K562 (cell line): ENCODE data around the gene MCTS1. TPM values are rescaled to one million over a fixed set of nuclear protein-coding genes. Genes with fewer than 3 reads are reported as not detected.

Source experiments
- ATAC-seq: fragments of 200-7000 bp; cut with Tn5 transposase; 3 replicates; pipeline ENCODE4 v1.9.1; 2020; ENCODE audit warnings: moderate library complexity
- BruUV-seq: library from RNA; stranded (reverse); fragments of 400-500 nt; replicated peaks from 2 replicates; lab custom pipeline; 2021; lab: Mats Ljungman, UMichigan
- CTCF ChIA-PET: fragments of 300-600 bp; formaldehyde crosslinking; extraction: SDS; loops from one replicate; lab custom pipeline; 2021; ENCODE audit warnings: low intra/inter-chr PET ratio; lab: Yijun Ruan, JAX
- POLR2A ChIA-PET: fragments of 300-600, 350-650 bp; sonication (Branson Sonifier 250); formaldehyde crosslinking; extraction: SDS; loops from one replicate; lab custom pipeline; 2021; ENCODE audit warnings: antibody characterized with exemption, inconsistent platforms; lab: Yijun Ruan, JAX
- DNase-seq, 4 experiments: peaks; one replicate each; pipeline versions ENCODE4 v3.0.0 to v3.0.0-alpha.2; 2011 to 2018; ENCODE audit warnings: low spot score in 3 of 4, mixed read lengths in 3 of 4; ENCODE audit errors: extremely low read depth in 1 of 4
- FAIRE-seq: peaks from 2 replicates; lab custom pipeline; 2011; peaks lifted over from hg19 to GRCh38; lab: Jason Lieb, UNC
- H2AFZ ChIP-seq: 2 replicates; pipeline ENCODE4 v1.6.0; 2011; ENCODE audit warnings: low read depth, low read length, control low read depth, inconsistent platforms
- H3K27ac ChIP-seq: fragments of 200-600 bp; 3 replicates; pipeline ENCODE4 v1.8.0; 2011; ENCODE audit warnings: low read depth, mild to moderate bottlenecking, control low read depth, inconsistent platforms, low read length, moderate library complexity, mixed read lengths; ENCODE audit errors: extremely low read depth
- H3K27me3 ChIP-seq, 2 experiments: fragments of 300-600 bp in 1 of 2; 2 replicates in 1 of 2; 3 replicates in 1 of 2; pipeline versions ENCODE4 v1.6.0 to v1.8.0; 2011; ENCODE audit warnings: inconsistent platforms in 2 of 2, low read length in 2 of 2, mild to moderate bottlenecking in 1 of 2, mixed read lengths in 1 of 2, moderate library complexity in 1 of 2; ENCODE audit not compliant: control insufficient read depth in 2 of 2, insufficient read depth in 2 of 2
- H3K36me3 ChIP-seq: fragments of 300-600 bp; 3 replicates; pipeline ENCODE4 v1.8.0; 2011; ENCODE audit warnings: mild to moderate bottlenecking, low read length, inconsistent platforms; ENCODE audit not compliant: control insufficient read depth, insufficient read depth
- H3K4me1 ChIP-seq, 2 experiments: fragments of 200-600 bp in 1 of 2; replicated peaks in 1 of 2; 2 replicates in 1 of 2; 3 replicates in 1 of 2; pipeline versions ENCODE4 v1.5.1 to v1.8.0; 2011; ENCODE audit warnings: inconsistent platforms in 2 of 2, low read length in 2 of 2, mild to moderate bottlenecking in 1 of 2, mixed read lengths in 1 of 2, moderate library complexity in 1 of 2; ENCODE audit not compliant: control insufficient read depth in 2 of 2, insufficient read depth in 2 of 2
- H3K4me2 ChIP-seq: 2 replicates; pipeline ENCODE4 v1.6.1; 2011; ENCODE audit warnings: low read length, control low read depth, inconsistent platforms, mixed read lengths; ENCODE audit not compliant: insufficient read depth
- H3K4me3 ChIP-seq: fragments of 200-600 bp; sonication (generic), shearing (Covaris generic); 2 replicates; pipeline ENCODE4 v1.5.1; 2016; ENCODE audit warnings: control low read depth, inconsistent platforms
- H3K79me2 ChIP-seq: fragments of 200-600 bp; 3 replicates; pipeline ENCODE4 v1.8.0; 2011; ENCODE audit warnings: low read length, inconsistent platforms; ENCODE audit not compliant: control insufficient read depth, insufficient read depth
- H3K9ac ChIP-seq, 2 experiments: 2 replicates each; pipeline versions ENCODE4 v1.6.0 to v1.6.1; 2011; ENCODE audit warnings: low read depth in 2 of 2, low read length in 2 of 2, control low read depth in 1 of 2, inconsistent platforms in 1 of 2, mild to moderate bottlenecking in 1 of 2, mixed read lengths in 1 of 2; ENCODE audit not compliant: insufficient read depth in 1 of 2
- H3K9me1 ChIP-seq: one replicate; pipeline ENCODE4 v1.6.0; 2011; ENCODE audit warnings: inconsistent platforms, mild to moderate bottlenecking, low read length, moderate library complexity; ENCODE audit not compliant: control insufficient read depth, insufficient read depth
- H3K9me3 ChIP-seq: replicated peaks from 2 replicates; pipeline ENCODE4 v1.5.1; 2011; ENCODE audit warnings: low read depth, low read length, inconsistent platforms; ENCODE audit not compliant: control insufficient read depth, insufficient read depth
- H4K20me1 ChIP-seq: replicated peaks from 2 replicates; pipeline ENCODE4 v1.6.1; 2011; ENCODE audit warnings: low read length, inconsistent platforms, mixed read lengths; ENCODE audit not compliant: control insufficient read depth, insufficient read depth
- C11orf30 ChIP-seq: fragments of 450-650 bp; IDR thresholded peaks from 2 replicates; pipeline ENCODE4 v1.6.1; 2016; ENCODE audit warnings: low read depth, mild to moderate bottlenecking
- CBX8 ChIP-seq: fragments of 200-600 bp; sonication (generic); IDR thresholded peaks from 2 replicates; pipeline ENCODE4 v1.6.1; 2012; ENCODE audit warnings: borderline replicate concordance, mixed run types, low read depth, mild to moderate bottlenecking, moderate library complexity, mixed read lengths, low read length, control low read depth, inconsistent platforms; ENCODE audit not compliant: poor library complexity, severe bottlenecking; ENCODE audit errors: extremely low read depth
- DIDO1 ChIP-seq: fragments of 450-650 bp; IDR thresholded peaks from 2 replicates; pipeline ENCODE4 v1.6.1; 2016; ENCODE audit warnings: low read depth, missing biosample characterization, missing genetic modification characterization
- GABPA ChIP-seq: fragments of 200-800 bp; sonication (Bioruptor generic); conservative IDR thresholded peaks from 2 replicates; pipeline ENCODE4 v1.6.1; 2016; ENCODE audit warnings: low read depth, missing genetic modification characterization, missing compliant biosample characterization
- ILF3 ChIP-seq: fragments of 450-650 bp; IDR thresholded peaks from 2 replicates; pipeline ENCODE4 v1.6.1; 2018; ENCODE audit warnings: antibody characterized with exemption, mild to moderate bottlenecking, moderate library complexity, borderline replicate concordance
- KAT8 ChIP-seq: fragments of 450-650 bp; IDR thresholded peaks from 2 replicates; pipeline ENCODE4 v1.6.1; 2016; ENCODE audit warnings: low read depth, mild to moderate bottlenecking
- LCOR ChIP-seq: sonication (generic); formaldehyde crosslinking; IDR thresholded peaks from 2 replicates; pipeline ENCODE4 v1.8.0; 2022; ENCODE audit warnings: mild to moderate bottlenecking, missing genetic modification reagents
- MAFF ChIP-seq: IDR thresholded peaks from 2 replicates; pipeline ENCODE4 v1.6.1; 2012; ENCODE audit warnings: low read length, improper control_type of control experiment
- MAFG ChIP-seq: fragments of 450-650 bp; conservative IDR thresholded peaks from 2 replicates; pipeline ENCODE4 v1.6.1; 2016; ENCODE audit warnings: missing genetic modification characterization, missing compliant biosample characterization
- MAFK ChIP-seq: IDR thresholded peaks from 2 replicates; pipeline ENCODE4 v1.6.1; 2011; ENCODE audit warnings: low read length, improper control_type of control experiment
- NFE2 ChIP-seq: IDR thresholded peaks from 2 replicates; pipeline ENCODE4 v1.6.1; 2014; ENCODE audit warnings: antibody characterized with exemption, low read depth
- NFXL1 ChIP-seq: fragments of 450-650 bp; formaldehyde crosslinking; IDR thresholded peaks from 2 replicates; pipeline ENCODE4 v1.4.0; 2021; ENCODE audit warnings: mild to moderate bottlenecking
- POLR2G ChIP-seq: fragments of 200-400 bp; formaldehyde crosslinking; IDR thresholded peaks from 2 replicates; pipeline ENCODE4 v1.6.1; 2017; ENCODE audit warnings: low read depth, mild to moderate bottlenecking, antibody characterized with exemption, low read length, moderate library complexity
- PPARD ChIP-seq: fragments of 250-450 bp; sonication (Bioruptor Pico); IDR thresholded peaks from 2 replicates; pipeline ENCODE4 v1.8.0; 2022; ENCODE audit warnings: inconsistent platforms, mild to moderate bottlenecking, moderate library complexity
- SP2 ChIP-seq: IDR thresholded peaks from 2 replicates; pipeline ENCODE4 v1.6.1; 2011; ENCODE audit warnings: mild to moderate bottlenecking, low read depth, low read length, moderate library complexity; ENCODE audit not compliant: poor library complexity, severe bottlenecking; ENCODE audit errors: extremely low read depth
- ZNF316 ChIP-seq: fragments of 450-650 bp; IDR thresholded peaks from 2 replicates; pipeline ENCODE4 v1.6.1; 2016
- WGBS: fragments of 100-300 bp; shearing (Covaris generic); methylation state at CpG from one replicate; pipeline ENCODE4 v1.1.6; 2016; ENCODE audit warnings: low coverage, mixed read lengths; ENCODE audit not compliant: insufficient coverage; ENCODE audit errors: missing lambda C conversion rate; 5-methylcytosine and 5-hydroxymethylcytosine counted together
- in situ Hi-C: fragments of 300-500 bp; cut with MboI; formaldehyde crosslinking; loops from 4 replicates; pipeline ENCODE4 v1.15.0; 2018; ENCODE audit warnings: inconsistent platforms, mixed read lengths
- intact Hi-C: fragments of 100-400 bp; cut with micrococcal nuclease; formaldehyde crosslinking; loops from 2 replicates; pipeline ENCODE4 v1.14.2; 2022
- polyA plus RNA-seq, 8 experiments: library from polyadenylated mRNA; depleted of rRNA in 4 of 8; stranded (reverse) in 5 of 8; unstranded in 3 of 8; fragments of >200 nt; fragmentation: Nextera tagmentation in 2 of 8; fragmentation: Illumina TruSeq in 1 of 8; extraction: Ambion mirVana in 2 of 8; extraction: Trizol in 1 of 8; gene quantifications; 2 replicates each; pipeline versions ENCODE4 v1.2.1 to v1.2.3, GENCODE V29; 2011 to 2014; ENCODE audit warnings: inconsistent platforms in 1 of 8, missing spikeins in 1 of 8
- total RNA-seq, 7 experiments: library from RNA; depleted of rRNA in 6 of 7; stranded (reverse); fragments of >200 nt in 6 of 7; fragmentation: Illumina TruSeq in 2 of 7; extraction: Trizol in 2 of 7; gene quantifications; 2 replicates each; pipeline versions ENCODE4 v1.2.1 to v1.2.3, GENCODE V29; 2011 to 2021; ENCODE audit warnings: low replicate concordance in 1 of 7
- TF ChIP-seq, protein P1 (sequence below): sonication (generic); formaldehyde crosslinking; IDR thresholded peaks from 2 replicates; pipeline ENCODE4 v1.8.1; 2023; ENCODE audit warnings: mild to moderate bottlenecking, missing genetic modification reagents
- TF ChIP-seq, protein P2 (sequence below): sonication (generic); formaldehyde crosslinking; IDR thresholded peaks from 2 replicates; pipeline ENCODE4 v1.8.0; 2022; ENCODE audit warnings: missing genetic modification reagents, mild to moderate bottlenecking, moderate library complexity, borderline replicate concordance

The MCTS1 gene
- total and polyA plus RNA-seq, 9 of the 15 experiments (the other 6 are each of a cell fraction or from before 2014, with no cell fraction given): 65.3 to 300 (median 152) TPM

DNA sequence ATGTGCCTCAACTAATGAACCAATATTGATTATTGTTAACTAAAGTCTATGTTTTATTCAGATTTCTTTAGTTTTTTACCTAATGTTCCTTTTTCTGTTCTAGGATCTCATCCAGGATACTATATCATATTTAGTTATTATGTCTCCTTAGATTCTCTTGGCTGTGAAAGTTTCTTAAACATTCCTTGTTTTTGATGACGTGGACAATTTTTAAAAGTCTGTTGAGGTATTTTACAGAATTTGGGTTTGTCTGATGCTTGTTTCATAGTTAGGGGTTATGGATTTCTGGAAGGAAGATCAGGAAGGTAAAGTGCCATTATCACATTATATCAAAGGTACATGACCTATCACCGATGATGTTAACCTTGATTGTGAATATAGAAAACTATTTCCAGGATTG lies 18.2 kb upstream of the MCTS1 start:
- in situ Hi-C loops: no loop called here
- CTCF ChIA-PET: no interaction called here
- Histone ChIP-seq H3K9me3 (no peaks in the 10 kb centered on the region), H3K9ac (no peak overlapping the region), H3K36me3 (no peaks in the 10 kb centered on the region), H3K27me3 (0 out of 5 replicates have a peak, but pooled peaks cover 0 to 2% of the 10 kb centered on the region in 2 experiments), H3K4me1 (no peaks in the 10 kb centered on the region), H2AFZ (no peak overlapping the region), H4K20me1 (no peaks in the 10 kb centered on the region), H3K79me2 (no peaks in the 10 kb centered on the region), H3K9me1 (no peaks in the 10 kb centered on the region), H3K4me2 (no peak overlapping the region), H3K27ac (no peak overlapping the region), H3K4me3 (no peak overlapping the region)
- 11% methylated on average over 2 of the region's 2 CpGs for WGBS
- no peak for ATAC-seq
- intact Hi-C loops: no loop called here
- DNase-seq: no peak
- no peak for FAIRE-seq
- no TSS peak for BruUV-seq
- POLR2A ChIA-PET: no interaction called here
- TF ChIP-seq NFE2: no peak
- no peak for TF ChIP-seq PPARD
- peak; percentile 62 for TF ChIP-seq C11orf30
- TF ChIP-seq POLR2G: no peak
- TF ChIP-seq, protein P1, sequence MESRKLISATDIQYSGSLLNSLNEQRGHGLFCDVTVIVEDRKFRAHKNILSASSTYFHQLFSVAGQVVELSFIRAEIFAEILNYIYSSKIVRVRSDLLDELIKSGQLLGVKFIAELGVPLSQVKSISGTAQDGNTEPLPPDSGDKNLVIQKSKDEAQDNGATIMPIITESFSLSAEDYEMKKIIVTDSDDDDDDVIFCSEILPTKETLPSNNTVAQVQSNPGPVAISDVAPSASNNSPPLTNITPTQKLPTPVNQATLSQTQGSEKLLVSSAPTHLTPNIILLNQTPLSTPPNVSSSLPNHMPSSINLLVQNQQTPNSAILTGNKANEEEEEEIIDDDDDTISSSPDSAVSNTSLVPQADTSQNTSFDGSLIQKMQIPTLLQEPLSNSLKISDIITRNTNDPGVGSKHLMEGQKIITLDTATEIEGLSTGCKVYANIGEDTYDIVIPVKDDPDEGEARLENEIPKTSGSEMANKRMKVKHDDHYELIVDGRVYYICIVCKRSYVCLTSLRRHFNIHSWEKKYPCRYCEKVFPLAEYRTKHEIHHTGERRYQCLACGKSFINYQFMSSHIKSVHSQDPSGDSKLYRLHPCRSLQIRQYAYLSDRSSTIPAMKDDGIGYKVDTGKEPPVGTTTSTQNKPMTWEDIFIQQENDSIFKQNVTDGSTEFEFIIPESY (CRISPR knock-in tag): no peak
- no peak for TF ChIP-seq KAT8
- TF ChIP-seq ZNF316: peak; percentile 84
- no peak for TF ChIP-seq GABPA (tag)
- no peak for TF ChIP-seq LCOR (CRISPR knock-in tag)
- peak; percentile 64 for TF ChIP-seq MAFG (tag)
- no peak for TF ChIP-seq ILF3
- peak; percentile 66 for TF ChIP-seq MAFF
- TF ChIP-seq MAFK: peak; percentile 66
- TF ChIP-seq NFXL1: no peak
- TF ChIP-seq, protein P2, sequence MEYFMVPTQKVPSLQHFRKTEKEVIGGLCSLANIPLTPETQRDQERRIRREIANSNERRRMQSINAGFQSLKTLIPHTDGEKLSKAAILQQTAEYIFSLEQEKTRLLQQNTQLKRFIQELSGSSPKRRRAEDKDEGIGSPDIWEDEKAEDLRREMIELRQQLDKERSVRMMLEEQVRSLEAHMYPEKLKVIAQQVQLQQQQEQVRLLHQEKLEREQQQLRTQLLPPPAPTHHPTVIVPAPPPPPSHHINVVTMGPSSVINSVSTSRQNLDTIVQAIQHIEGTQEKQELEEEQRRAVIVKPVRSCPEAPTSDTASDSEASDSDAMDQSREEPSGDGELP (CRISPR knock-in tag): no peak
- no peak for TF ChIP-seq CBX8
- no peak for TF ChIP-seq DIDO1
- TF ChIP-seq SP2: no peak
